GM12864 (cell line): ENCODE data around the gene HAPLN3.

ENCODE experiments used
- DNase-seq: peaks from one replicate; pipeline ENCODE4 v3.0.0-alpha.2; 2011; ENCODE audit warnings: low read depth
- H3K4me3 ChIP-seq: 2 replicates; pipeline ENCODE4 v1.5.1; 2011; ENCODE audit warnings: mild to moderate bottlenecking, low read depth, low read length, control low read depth
- TF ChIP-seq, protein P1 (sequence below): IDR thresholded peaks from 2 replicates; pipeline ENCODE4 v1.5.1; 2011; ENCODE audit warnings: low read depth, mild to moderate bottlenecking, moderate library complexity, low read length, control low read depth, inconsistent platforms; ENCODE audit errors: missing control alignments

Gene HAPLN3

DNA sequence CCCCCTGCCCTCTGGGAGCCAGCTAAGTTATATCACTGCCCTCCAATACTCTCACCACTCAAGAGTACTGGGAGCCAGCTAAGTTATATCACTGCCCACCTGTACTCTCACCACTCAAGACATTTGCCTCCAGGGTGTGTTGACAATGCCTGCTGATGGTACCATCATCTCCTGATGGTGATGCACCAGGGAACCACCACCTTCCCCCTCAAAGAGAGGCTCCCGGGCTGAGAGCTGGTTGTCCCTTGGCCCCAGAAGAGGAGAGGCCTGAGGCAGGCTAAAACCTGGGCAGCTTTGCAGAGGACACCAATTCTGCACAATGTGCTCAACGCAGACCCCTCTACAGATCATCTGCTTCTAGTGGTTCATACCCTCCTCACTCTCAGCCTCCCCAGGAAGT, 7.5 kb upstream of the HAPLN3 start:
- H3K4me3 ChIP-seq: no peak overlapping the region
- TF ChIP-seq, protein P1, sequence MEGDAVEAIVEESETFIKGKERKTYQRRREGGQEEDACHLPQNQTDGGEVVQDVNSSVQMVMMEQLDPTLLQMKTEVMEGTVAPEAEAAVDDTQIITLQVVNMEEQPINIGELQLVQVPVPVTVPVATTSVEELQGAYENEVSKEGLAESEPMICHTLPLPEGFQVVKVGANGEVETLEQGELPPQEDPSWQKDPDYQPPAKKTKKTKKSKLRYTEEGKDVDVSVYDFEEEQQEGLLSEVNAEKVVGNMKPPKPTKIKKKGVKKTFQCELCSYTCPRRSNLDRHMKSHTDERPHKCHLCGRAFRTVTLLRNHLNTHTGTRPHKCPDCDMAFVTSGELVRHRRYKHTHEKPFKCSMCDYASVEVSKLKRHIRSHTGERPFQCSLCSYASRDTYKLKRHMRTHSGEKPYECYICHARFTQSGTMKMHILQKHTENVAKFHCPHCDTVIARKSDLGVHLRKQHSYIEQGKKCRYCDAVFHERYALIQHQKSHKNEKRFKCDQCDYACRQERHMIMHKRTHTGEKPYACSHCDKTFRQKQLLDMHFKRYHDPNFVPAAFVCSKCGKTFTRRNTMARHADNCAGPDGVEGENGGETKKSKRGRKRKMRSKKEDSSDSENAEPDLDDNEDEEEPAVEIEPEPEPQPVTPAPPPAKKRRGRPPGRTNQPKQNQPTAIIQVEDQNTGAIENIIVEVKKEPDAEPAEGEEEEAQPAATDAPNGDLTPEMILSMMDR: no peak
- no peak for DNase-seq

DNA sequence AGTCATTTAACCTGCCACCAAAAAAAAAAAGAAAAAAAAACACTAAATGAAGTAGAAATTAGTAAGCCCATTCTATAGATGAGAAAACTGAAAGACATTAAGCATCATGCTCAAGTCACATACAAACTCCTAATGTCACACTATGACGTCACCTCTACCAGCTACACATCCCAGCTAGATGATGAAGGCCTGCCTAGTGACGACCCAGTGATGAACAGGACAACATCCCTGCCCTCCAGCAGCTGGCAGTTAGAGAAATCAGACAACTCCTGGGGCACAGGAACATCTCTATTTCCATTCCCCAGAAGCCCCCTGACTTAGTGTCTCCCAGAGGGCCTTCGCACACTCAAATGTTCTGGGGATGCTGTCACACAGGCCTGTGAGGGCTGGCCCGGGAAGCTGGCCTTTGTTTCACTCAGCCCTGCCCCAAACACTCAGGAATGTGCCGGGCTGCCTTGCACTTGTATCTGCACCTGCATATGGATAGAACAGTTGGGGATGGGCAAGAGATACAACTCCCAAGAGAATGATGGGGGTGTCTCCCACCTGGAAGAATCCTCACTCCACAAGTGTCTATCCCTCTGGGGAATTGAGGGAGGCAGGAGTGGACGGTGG, 7.0 kb upstream of the HAPLN3 start:
- no peak for DNase-seq
- TF ChIP-seq, protein P1: no peak
- no peak overlapping the region for H3K4me3 ChIP-seq

DNA sequence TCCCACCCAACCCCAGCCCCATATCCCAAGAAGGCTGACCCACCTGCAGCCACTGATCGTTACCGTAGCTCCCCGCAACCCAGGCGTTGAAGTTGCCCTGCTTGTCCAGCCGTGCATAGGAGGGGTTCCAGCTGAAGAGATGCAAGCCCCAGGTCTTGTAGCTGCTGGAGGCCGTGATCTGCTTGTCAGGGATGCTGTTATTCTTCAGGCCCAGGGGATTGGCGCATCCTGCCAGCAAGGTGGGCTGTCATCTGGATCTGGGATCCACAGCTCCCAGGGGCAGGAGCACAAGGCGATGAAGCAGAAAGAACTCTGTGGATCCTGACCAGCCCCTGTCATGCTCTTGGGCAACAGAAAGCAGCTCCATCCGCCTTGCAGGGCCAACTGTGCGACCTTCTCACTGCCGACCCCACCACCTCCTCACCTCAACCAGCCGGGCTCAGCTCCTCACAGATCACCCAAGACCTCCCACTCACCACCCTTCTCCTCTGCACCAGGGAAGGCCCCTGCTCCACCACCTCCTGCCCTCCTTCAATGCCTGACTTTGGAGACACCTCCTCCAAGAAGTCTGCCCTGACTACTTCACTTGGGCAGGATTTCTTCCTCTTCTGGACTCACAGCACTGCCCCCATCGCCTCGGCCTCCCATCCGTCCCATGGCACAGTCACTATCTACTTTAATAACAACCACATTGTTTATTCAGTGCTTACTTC, 6.3 kb upstream of the HAPLN3 start:
- DNase-seq: no peak
- TF ChIP-seq, protein P1: no peak
- H3K4me3 ChIP-seq: no peak overlapping the region

DNA sequence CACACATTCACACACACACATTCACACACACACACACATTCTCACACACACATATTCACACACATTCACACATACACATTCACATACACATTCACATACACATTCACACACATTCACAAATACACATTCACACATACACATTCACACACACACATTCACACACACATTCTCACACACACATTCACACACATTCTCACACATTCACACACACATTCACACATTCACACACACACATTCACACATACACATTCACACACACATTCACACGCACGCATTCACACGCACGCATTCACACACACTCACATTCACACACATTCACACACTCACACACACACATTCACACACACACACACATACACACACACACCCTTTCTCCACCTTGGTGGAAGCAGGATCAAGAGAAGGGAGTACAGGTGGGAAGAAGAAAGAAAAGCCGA, 5.7 kb upstream of the HAPLN3 start:
- no peak for DNase-seq
- no peak overlapping the region for H3K4me3 ChIP-seq
- TF ChIP-seq, protein P1: no peak

DNA sequence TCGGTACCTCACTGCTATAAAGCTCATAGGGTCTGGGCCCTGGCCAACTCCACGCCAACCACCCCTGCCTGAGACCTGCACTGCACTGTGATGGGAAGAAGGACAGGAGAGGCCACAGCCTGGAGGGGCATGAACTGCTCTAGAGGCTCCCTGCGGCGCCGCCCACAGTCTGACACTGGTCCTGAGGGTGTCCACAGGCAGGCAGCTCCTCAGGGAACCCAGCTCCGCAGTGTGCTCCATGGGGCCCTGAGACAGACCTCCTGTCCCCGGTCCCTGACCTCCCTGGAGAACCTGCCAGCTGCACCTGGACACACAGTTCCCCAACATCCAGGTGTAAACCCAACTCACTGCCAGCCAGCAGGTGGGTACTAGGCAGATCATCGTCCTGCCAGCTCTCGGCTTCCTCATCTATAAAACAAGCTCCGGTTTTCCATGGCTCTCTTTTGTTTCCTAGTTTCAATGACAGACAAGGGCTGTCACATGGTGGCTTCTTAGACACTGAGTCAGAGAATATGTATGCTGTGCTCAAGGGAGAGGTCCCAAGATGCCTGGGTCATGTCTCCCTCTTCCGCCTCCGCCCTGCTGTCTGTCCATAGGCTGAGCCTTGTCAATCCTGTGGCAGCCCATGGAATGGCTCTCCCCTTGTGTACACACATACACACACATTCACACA, 5.1 kb upstream of the HAPLN3 start:
- no peak overlapping the region for H3K4me3 ChIP-seq
- DNase-seq: no peak
- TF ChIP-seq, protein P1: no peak

DNA sequence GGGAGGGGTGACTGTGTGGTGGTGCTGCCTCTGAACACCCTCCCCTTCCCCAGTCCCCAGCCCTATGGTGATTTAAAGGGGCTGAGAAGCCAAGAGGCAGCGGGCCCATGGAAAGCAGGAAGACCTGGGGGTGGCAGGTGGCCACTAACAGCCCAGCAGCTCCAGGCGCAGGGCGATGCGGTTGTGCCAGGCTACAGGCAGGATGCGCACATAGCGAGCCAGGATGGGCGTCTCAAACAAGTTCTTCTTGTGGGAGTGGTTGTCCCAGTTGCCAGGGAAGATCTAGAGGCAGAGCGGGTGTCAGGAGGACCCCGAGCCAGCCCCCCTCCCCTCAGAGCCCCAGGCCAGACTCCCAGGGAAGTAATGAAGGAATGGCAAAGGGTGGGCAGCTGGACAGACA, 3.9 kb upstream of the HAPLN3 start:
- TF ChIP-seq, protein P1: no peak
- DNase-seq: no peak
- no peak overlapping the region for H3K4me3 ChIP-seq
